ENCODE measurements around the gene XPNPEP1.

Gene XPNPEP1

GRCh38 chr10:109922976-109923921 lies at the start of gene XPNPEP1:
XPNPEP1 (minus strand) TSS chr10:109923511; CDS start chr10:109923433, 78 bp downstream.
- in situ Hi-C loops (cut with MboI; ENCODE audit: low sequenced_read_pairs, unreplicated experiment): no loop called here
- TF ChIP-seq, protein P1, sequence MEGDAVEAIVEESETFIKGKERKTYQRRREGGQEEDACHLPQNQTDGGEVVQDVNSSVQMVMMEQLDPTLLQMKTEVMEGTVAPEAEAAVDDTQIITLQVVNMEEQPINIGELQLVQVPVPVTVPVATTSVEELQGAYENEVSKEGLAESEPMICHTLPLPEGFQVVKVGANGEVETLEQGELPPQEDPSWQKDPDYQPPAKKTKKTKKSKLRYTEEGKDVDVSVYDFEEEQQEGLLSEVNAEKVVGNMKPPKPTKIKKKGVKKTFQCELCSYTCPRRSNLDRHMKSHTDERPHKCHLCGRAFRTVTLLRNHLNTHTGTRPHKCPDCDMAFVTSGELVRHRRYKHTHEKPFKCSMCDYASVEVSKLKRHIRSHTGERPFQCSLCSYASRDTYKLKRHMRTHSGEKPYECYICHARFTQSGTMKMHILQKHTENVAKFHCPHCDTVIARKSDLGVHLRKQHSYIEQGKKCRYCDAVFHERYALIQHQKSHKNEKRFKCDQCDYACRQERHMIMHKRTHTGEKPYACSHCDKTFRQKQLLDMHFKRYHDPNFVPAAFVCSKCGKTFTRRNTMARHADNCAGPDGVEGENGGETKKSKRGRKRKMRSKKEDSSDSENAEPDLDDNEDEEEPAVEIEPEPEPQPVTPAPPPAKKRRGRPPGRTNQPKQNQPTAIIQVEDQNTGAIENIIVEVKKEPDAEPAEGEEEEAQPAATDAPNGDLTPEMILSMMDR (IDR thresholded peaks at IDR 0.05; ENCODE audit: borderline replicate concordance, control extremely low read depth, extremely low read depth, insufficient read depth, missing control alignments): no peak
- peak; percentile 98 for DNase-seq (ENCODE audit: low spot score)

DNA sequence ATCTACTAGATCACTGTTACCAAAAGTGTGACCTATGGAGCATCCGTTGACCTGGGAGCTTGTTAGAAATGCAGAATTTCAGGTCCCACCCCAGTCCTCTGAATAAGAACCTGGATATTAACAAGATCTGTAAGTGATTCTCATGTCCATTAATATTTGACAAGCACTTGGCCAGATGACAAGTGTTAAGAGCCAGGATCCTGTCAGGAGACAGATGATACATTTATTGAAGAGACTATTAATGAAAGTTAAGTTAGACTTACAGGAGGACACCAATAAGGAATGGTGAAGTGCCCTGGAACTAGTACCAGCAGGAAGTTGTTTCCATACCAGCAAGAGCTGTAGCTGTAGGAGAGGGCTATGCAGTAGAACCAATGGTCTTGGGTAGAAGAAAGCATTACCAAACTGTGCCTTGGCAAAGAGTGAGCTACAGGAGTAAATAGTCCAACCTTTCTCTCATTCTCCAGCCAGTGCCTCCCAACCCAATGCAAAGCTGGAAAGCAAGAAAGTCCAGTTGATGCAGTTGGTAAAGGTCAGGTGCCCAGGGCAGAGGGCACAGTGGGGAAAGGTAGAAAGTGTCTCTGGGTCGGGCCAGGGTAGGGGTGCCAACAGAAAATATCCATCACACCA lies 49.2 kb upstream of the XPNPEP1 start:
- no peak for DNase-seq (ENCODE audit: low spot score)

GRCh38 chr10:109971634-109972033 lies 48.3 kb upstream of the XPNPEP1 start:
- TF ChIP-seq, protein P1 (IDR thresholded peaks at IDR 0.05; ENCODE audit: borderline replicate concordance, control extremely low read depth, extremely low read depth, insufficient read depth, missing control alignments): no peak
- in situ Hi-C loops (cut with MboI; ENCODE audit: low sequenced_read_pairs, unreplicated experiment): loop anchor here (10.0 kb wide), 1 partner anchor 163 kb away; no protein-coding TSS in a partner anchor
- no peak for DNase-seq (ENCODE audit: low spot score)

More for the DNA sequence above, 49.2 kb upstream of the XPNPEP1 start:
- TF ChIP-seq, protein P1 (IDR thresholded peaks at IDR 0.05; ENCODE audit: borderline replicate concordance, control extremely low read depth, extremely low read depth, insufficient read depth, missing control alignments): no peak
- in situ Hi-C loops (cut with MboI; ENCODE audit: low sequenced_read_pairs, unreplicated experiment): loop anchor here (10.0 kb wide), 1 partner anchor 162 kb away; no protein-coding TSS in a partner anchor

DNA sequence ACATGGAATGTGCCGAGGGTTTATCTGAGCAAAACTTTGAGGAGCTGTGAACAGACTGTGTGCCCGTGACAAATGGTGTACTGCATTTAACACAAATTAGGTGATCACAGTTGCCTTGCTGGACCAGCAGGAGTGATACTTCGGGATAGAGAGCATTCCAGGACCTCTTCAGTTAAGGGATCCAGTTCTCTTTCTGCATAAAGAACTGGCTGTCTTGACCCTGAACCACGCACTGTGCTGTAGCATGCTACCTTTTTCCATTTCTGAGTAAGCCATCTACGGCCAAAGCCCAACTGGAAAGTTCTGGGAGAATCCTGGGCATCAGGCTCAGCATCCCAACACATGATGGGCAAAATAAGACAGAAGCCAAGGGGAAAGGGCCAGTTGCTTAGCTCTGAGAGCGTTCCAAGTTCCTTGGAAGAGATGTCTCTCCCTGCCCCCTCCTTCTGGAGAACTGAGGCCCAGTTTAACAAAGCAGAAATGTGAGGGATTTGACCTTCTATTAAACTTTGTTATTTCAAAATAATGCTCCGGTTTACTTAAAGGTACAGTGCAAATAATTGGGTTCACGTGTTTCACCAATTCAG lies 46.5 kb upstream of the XPNPEP1 start:
- TF ChIP-seq, protein P1 (IDR thresholded peaks at IDR 0.05; ENCODE audit: borderline replicate concordance, control extremely low read depth, extremely low read depth, insufficient read depth, missing control alignments): no peak
- in situ Hi-C loops (cut with MboI; ENCODE audit: low sequenced_read_pairs, unreplicated experiment): loop anchor here (10.0 kb wide), 1 partner anchor 165 kb away; no protein-coding TSS in a partner anchor
- no peak for DNase-seq (ENCODE audit: low spot score)

- in situ Hi-C loops (cut with MboI; ENCODE audit: low sequenced_read_pairs, unreplicated experiment): no loop called here
- DNase-seq (ENCODE audit: low spot score): no peak
- TF ChIP-seq, protein P1 (IDR thresholded peaks at IDR 0.05; ENCODE audit: borderline replicate concordance, control extremely low read depth, extremely low read depth, insufficient read depth, missing control alignments): no peak
Observed at GRCh38 chr10:109968953-109969759, 45.8 kb upstream of the XPNPEP1 start.

Data from GM13976 (cell line).